GM19372 (cell line): ENCODE measurements around the gene TMEM101.
"Not testable (repeated sequence)": the region's sequence is repeated elsewhere in the genome, so short reads cannot be mapped to it uniquely, and the experiment has no call there.

Experiments used
- ATAC-seq: cut with Tn5 transposase; IDR thresholded peaks from one replicate; pipeline ENCODE4 v1.9.1; 2021; ENCODE audit warnings: mild to moderate bottlenecking, low read depth, moderate library complexity; ENCODE audit not compliant: unreplicated experiment

Gene TMEM101

DNA sequence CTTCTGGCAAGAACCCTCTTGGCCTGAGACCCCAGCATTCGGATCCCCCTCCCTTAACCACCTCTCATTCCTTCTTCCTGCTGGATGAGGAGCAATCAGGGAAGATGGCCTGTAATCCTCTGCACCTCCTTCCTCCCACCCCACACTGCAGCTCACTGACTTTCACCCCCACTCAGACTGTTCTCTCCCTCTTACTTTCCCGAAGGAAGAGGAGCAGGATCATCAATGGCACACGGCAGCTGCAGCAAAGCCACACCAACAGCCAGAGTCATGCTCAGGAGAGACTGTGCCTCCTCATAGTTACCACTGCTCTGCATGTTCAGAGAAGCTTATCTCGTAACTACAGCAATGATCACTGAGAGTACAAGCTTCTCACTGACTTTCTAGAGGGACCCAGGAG lies 10.1 kb upstream of the TMEM101 start:
- no peak for ATAC-seq

DNA sequence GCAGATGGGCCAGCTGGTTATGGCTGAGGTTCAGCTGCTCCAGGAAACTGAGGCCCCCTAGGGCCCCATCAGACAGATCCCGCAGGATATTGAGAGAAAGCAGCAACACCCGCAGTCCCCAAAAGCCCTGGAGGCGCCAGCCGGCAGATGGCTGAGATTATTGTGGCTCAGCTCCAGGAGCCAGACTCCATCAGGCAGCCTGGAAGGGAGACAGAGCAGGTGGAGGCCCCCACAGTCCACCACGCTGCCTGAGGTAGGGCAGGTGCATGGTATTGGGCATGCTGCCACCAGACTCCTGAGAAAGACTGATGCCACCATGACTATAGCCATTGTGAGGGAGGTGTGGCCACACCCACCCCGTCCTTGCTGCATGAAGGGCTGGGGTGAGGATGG lies 9.5 kb upstream of the TMEM101 start:
- ATAC-seq = no peak

DNA sequence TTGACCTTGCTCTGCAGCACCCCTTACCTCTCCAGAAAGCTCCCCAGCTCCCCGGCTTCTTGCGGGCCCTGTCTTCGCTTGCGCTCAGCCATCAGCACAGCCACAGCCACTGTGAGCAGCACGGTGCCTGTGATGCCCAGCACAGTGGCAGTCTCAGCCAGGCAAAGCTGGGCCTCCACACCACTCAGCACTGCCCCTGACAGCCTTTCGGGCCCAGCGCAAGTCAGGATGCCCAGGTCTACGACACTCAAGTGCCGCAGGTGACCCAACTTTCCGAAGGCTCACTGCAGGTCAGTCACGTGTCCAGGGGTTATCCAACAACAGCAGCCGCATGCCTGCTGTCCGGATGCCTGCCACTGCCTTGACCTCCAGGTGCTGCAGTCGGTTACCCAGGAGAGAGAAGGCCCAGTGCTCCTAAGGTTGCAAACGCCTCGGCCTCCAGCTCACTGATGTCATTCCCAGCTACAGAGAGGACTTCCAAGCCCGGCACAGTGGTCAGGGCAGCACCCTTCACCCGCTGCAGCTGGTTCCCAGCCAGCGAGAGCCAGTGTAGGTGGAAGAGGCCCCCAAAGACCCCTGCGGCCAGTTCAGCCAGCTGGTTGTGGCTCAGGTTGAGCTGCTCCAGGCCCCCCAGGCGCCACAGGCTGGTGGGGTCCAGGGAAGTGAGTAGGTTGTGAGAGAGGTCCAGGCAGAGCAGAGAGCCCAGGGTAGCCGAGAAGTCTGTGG lies 8.9 kb upstream of the TMEM101 start:
- no peak for ATAC-seq

DNA sequence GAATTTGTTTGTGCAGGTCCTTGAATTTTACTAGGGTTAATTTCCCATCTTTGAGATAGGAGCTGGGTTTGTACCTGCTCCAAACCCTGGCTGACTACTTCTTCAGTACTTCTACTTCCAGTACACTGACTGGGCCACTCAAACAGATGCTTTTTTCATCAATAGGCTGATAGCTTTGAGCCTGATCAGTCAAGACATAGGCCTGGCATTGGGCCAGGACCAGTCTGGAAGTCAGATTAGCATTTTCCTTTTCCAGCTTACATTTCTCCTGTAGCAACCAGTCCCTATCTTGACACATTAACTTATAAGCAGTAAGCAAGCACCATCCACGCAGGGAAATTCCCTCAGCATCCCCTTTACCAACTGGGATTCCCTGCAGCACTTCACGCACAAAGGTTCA lies 7.5 kb upstream of the TMEM101 start:
- no peak for ATAC-seq

DNA sequence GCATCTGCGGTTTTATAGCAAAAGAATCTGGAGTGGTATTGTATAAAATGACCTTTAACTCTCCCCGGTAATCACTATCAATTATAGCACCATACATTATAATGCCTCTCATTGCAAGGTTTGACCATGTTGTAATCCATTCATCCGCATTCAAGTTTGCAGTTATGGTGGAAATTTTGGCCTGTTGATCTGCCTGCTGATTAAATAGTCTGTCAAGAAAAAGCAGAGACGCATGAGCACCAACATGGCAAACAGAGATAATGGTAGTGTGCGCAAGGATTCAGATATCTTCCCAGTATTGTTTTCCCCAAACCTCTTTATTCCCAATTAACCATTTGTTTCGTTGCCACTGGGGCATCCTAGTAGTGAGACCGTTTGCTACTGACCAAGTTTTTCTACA lies 6.5 kb upstream of the TMEM101 start:
- not testable (repeated sequence) for ATAC-seq

DNA sequence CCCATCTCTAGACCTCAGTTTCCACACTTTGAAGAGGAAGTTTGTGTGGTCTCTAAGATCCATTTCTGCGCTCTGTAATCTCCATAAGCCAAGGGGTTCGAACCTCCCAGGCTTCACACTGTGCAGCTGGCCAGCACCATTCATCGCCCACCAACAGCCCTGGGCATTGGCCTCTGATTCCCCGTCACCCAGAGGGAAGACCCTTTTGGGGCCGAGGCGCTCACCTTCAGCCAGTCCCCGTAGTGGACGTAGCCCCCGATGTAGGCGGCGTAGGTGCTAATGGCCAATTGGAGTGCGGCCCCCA lies 678 bp downstream of the TMEM101 start:
- ATAC-seq = no peak

DNA sequence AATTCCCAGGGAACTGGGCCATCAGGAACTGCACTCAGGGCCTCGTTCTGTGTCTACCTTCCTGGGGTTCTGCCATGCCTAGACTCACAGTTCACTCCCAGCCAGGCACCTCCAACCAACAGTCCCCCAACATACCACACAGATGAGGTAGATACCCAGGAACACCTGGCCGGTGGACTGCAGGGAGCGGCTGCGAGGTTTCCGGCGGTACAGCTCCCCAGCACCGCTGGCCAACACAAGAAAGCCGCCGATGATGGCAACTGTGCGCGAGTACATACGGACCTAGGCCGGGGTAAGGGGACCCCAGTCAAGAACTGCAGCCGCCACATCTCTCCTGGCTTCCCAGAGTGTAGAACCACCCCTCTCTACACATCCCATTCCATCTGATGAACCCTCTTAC lies 1.9 kb downstream of the TMEM101 start:
- ATAC-seq = no peak

DNA sequence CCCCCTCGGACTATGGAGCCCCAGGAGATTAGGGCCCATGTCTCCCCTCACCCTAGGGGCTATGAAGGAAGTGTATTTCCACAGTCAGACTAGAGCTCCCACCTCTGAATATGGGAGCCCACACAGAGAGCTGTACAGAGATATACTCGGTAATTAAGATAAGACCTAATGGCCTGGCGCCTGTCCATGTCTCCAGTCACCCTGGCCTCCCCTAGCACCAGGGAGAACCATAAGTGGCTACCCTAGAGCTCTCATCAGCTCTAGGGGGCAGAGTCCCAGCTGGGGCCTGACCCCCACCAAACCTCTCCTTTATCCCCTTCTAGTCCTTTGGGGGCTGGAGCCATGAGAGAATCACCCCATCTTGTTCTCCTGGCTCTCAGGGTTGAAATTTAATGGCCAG lies 2.4 kb downstream of the TMEM101 start:
- no peak for ATAC-seq

DNA sequence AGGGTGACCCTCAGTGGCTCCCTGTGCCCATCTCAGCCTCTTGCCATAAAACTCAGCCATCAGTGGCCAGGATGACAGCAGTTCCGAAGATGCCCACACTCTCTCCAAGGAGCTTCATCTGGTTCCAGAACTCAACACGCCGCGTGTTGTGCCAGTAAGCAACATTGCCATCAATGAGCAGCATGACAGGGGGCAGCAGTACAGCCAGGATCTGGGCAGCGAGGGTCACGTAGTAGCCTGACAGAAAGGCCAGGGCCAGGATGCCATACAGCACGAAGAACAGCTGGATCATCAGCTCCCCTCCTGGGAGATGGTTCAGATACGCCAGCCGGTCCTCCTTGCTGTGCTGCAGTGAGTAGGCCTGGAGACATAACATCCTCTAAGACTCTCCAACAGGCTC lies 2.9 kb downstream of the TMEM101 start:
- no peak for ATAC-seq

DNA sequence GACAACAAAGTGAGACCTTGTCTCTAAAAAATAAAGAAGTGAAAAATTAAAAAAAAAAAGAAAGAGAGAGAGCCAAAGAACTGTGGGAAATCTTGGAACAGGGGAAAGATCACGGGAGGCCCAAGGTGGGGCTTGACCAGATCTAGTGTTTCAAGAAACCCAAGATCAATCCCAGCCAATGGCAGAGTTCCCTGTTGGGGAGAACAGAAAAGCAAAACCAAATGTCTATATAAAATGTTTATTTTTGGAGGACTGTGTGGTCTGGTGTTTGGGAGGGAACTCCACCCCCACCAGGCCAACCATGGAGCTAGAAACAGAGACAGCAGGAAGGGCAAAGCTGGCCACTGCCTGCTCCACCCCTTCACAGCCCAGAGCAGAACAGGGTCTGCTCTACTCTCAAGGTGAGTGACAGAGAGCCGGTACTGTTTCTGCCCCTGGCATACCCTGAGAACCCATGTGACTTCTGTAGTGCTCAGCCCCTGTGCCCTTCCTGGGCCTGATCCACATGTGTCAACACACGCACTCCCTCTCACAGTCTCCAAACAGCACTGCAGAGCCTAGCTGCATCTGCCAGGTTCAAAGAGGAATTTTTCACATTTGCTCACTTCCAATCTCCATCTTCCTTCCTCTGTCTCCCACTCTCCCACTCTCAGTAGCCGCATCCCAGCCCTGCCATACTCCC lies 3.7 kb downstream of the TMEM101 start:
- ATAC-seq = no peak

DNA sequence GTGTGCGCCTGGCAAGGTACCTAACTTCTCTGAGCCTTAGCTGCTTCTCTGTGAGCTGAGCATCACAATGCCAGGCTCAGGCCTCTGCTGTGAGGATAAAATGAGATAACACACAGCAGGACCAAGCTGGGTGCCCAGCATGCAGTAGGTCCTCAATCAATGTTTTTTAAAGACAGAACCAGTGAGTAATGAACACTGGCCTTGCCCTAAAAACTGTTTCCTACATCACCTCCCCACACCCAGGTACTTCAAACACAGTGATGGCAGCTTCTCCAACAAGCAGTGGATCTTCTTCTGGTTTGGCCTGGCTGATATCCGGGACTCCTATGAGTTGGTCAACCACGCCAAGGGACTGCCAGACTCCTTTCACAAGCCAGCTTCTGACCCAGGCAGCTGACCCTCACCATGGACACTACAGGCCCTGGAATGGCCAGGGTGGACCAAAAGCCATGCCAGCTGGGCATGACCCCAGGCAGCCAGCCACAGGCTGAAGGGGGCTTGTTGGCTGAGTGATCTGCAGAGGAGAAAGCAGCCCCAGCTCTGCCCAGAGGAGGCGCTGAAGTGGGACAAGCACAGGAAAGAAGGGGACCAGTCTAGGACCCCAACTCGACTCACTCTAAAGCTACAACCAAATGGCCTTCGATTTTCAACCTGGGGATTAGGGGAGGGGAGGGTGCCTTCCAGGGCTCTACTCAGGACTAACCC lies 6.4 kb downstream of the TMEM101 start:
- no peak for ATAC-seq

DNA sequence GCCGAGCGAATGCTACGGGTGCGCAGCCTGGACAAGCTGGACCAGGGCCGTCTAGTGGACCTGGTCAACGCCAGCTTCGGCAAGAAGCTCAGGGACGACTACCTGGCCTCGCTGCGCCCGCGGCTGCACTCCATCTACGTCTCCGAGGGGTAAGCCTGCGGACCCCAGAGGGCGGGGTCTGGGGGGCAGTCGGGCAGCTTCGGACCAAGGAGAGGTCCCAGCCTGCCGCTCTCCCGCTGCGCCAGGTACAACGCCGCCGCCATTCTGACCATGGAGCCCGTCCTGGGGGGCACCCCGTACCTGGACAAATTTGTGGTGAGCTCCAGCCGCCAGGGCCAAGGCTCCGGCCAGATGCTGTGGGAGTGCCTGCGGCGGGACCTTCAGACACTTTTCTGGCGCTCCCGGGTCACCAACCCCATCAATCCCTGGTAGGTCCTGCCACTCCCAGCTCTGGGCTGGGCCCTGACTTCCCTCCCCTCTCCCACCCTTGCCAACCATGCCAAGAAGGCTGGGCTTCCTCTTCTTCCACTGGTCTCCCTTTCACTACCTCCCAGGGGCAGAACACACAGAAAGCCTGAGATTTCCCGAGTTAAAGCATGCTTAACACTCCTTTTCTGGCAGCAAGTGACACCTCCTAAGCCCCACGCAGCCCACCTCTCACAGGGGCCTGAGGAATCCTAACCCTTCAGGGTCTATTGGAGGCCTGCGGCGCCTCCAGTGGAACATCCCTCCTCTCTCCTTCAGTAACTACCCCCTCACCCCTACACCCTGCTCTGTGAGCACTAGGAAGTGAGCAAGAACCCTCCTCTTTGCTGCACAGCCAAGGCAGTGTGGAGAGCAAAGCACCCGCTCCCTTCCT lies 7.2 kb downstream of the TMEM101 start:
- ATAC-seq = no peak

DNA sequence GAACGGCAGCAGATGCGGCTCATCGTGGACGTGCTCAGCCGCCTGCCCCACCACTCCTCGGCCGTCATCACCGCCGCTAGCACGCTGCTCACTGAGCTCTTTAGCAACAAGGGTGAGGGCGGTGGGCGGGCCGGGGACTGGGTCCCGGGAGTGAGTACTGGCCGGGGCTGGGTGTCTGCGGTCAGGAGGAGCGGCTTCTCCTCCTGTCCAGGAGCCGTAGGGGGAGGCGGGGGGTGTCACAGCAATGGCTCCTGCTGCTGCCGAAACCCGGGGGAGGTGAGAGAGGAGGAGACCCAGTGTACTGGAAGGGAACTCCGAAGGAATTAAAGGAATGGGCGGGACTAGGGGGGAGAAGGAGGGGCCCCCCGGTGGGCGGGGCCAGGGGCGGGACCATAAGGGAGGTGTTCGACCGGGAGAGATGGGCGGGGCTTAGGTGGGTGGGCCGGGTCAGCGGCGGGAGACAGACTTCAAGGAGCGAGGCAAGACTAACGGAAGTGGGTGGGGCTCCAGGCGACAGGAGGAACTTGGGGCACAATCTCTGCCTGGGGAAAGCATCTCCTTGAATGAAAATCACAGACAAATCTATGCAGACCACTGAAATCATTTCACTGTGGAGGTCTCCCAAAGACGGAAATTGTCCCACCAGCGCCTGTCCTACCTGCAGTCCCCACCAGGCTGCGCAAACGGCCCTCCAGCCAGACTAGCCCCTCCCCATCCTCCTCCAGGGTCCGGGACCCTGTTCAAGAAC lies 8.0 kb downstream of the TMEM101 start:
- no peak for ATAC-seq

DNA sequence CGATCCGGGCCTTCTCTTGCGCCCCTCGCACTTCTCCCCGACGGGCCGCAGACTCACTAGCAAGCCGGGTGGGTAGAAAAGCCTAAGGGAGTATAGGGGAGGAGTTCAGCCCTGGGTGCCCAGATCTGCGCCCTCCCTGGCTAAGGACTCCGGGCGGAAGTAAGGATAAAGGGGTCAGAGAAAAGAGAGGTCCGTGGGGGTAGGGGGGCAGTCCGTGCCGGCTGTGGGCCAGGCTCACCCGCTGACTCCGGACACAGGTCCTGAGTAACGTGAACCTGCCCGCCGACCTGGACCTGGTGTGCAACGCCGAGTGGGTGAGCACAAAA lies 8.5 kb downstream of the TMEM101 start:
- ATAC-seq = no peak

DNA sequence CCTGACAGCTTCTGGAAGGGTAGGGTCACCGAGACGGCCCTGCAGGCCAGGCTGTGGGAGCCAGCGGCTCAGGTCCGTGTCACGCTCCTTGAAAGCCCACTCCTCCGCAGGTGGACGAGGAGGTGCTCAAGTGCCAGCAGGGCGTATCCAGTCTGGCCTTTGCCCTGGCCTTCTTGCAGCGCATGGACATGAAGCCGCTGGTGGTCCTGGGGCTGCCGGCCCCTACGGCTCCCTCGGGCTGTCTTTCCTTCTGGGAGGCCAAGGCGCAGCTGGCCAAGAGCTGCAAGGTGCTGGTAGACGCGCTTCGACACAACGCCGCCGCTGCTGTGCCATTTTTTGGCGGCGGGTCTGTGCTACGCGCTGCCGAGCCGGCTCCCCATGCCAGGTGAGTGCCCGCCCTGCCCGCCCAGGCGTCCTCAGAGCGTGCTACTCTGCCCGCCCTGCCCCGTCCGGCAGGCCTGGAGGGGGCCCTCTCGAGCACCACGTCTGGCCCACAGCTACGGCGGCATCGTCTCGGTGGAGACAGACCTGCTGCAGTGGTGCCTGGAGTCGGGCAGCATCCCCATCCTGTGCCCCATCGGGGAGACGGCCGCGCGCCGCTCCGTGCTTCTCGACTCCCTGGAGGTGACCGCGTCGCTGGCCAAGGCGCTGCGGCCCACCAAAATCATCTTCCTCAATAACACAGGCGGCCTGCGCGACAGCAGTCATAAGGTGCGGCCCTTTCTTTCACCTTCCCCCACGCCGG lies 9.1 kb downstream of the TMEM101 start:
- no peak for ATAC-seq

DNA sequence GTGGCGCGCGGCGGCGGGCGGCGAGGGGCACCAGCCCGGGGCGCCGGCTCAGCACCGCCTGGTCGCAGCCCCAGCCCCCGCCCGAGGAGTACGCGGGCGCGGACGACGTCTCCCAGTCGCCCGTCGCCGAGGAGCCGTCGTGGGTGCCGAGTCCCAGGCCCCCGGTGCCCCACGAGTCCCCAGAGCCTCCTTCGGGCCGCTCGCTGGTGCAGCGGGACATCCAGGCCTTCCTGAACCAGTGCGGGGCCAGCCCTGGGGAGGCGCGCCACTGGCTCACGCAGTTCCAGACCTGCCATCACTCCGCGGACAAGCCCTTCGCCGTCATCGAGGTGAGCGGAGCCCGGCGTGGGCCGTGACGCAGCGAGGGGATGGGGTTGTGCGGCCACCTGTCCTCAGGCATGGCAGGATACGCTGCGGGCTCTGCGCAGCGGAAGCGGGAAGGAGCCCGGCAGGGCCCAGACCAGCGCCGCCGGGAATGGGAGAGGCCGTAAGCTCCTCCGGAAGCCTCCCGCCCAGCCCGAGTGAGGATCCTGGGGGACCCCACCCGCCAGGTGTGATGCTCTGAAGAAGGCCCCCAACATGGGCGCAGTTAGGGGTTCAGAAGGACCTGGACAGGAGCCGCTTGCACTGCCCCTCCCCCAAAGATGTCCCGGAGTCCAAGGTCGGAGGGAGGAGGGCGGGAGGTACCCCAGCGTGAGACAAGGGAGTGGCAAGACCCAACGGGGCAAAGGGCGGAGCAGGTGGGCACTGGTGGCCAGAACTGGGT lies 9.8 kb downstream of the TMEM101 start:
- ATAC-seq = no peak

DNA sequence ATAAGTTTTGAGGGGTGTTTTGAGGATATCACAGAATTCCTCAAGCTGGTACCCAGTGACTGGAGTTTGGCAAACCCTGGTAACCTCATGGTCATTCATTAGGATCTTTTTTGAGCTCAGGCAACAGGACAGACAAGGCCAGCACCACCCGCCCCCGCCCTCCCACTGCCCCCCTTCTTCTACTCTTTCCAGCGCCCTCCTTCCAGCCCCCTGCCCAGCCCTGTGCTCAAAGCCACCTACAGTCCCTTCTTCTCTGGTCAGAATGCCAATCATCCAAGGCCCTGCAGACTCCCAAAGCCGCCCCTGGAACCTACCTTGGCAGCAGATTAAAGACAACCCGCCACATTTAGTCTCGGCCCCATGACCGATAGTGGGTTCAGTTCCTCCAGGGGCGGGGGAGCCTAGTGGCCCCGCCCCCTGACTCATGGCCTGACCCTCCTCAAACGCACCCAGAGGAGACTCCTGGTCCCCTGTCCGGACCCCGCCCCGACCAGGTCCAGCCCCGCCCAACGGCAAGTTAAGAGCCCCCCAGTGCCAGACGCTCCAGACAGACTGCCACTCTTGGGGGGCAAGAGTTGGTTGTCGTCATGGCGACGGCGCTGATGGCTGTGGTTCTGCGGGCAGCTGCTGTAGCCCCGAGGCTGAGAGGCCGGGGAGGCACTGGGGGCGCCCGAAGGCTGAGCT lies 10.5 kb downstream of the TMEM101 start, which contains the start of gene NAGS:
Gene NAGS (plus strand): TSS at position 546 of the 684 bp plus-strand sequence. CDS start 42 bp downstream, at position 588.
- no peak for ATAC-seq

DNA sequence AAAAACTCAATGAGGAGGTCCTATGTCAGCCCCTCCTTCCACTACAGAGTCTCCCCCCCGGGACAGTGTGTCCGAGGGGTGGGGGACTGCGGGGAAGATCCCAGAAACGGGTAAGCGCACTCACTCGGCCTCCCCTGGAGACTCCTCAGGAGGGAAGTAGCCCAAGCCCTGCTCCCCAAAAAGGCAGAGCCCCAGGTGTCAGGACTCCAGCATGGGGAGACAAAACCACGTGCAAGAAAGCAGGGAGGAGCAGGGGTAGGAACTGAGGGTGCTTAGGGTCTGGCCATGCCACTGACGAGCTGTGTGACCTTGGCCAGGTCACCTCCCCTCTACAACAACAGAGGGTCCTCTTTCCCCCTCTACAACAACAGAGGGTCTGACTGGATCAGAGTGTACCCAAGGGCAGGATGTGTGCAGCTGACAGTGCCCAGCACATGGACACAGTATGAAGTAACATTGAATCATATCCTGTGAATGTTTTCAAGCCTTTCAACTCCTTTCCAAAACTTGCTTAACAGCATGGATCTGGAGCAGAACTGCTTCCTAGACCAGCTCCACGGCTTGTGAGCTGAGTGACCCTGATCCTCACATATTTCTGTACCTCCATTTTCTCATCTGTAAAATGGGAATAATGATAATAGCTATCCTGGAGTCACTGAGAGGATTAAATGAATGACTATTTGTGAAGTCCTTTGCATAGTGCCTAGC lies 12.5 kb downstream of the TMEM101 start:
- no peak for ATAC-seq
